GM21423 (cell line): ENCODE results near the gene TULP1.

Source experiments
- ATAC-seq: cut with Tn5 transposase; IDR thresholded peaks from one replicate; pipeline ENCODE4 v1.9.1; 2021; ENCODE audit warnings: mild to moderate bottlenecking, moderate library complexity; ENCODE audit not compliant: unreplicated experiment

TULP1 gene

GRCh38 chr6:35485402-35485877, 27.3 kb downstream of the TULP1 start:
- ATAC-seq = no peak

DNA sequence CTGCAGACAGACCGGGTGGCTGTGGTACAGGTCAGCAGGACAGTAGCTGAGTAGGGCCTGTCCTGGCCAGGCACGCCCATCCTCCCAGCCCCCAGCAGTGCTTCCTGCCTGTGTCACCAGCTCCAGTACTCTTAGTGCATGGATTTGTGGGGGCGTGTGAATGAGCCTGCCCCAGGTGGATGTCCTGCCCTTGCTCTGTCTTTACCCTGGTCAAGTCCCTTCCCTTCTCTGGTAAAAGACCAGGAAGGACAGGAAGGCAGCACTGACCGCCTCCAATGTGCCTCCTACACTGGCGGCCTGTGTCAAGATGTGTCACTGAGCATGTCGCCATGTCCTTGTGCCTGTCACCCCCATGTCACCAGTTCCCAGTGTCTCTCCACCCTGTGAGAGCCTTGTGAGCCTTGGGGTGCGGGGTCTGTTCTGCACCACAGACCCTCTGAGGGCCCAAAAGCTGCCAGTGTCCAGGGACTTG, 27.7 kb downstream of the TULP1 start:
- no peak for ATAC-seq

DNA sequence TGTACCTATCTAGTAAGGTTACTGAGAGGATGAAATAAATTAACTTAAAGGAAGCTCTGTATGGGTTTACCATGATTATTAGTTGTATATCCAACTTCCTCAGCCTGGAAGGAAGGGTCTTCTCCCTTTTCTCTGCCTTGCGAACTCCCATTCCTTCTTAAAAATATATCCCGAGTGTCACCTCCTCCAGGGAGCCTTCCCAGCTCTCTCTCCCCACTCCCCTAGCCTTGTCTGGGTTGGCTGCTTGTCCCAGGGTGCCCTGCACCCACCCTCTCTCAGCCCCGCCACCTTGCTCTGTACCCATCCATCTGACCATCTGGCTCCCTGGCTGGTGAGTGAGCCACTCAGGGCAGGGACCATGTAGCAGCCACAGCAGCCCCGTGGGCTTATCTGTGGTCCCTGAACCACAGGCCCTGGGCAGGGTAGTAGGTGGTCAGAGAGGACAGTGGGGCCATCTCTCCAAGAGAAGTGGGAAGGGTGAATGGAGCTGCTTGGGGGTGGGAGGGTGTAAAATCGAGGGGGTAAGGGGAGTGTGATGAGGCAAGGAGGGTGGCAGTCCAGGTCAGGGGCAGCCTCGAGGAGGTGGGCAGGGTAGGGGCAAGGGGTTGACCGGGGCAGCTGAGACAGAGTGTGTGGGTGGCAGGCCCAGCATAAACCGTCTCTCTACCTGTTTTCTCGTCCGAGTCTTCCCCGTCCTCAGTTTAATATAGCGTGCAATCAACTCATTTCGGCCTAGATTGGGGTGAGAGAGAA, 28.6 kb downstream of the TULP1 start:
- ATAC-seq = no peak

DNA sequence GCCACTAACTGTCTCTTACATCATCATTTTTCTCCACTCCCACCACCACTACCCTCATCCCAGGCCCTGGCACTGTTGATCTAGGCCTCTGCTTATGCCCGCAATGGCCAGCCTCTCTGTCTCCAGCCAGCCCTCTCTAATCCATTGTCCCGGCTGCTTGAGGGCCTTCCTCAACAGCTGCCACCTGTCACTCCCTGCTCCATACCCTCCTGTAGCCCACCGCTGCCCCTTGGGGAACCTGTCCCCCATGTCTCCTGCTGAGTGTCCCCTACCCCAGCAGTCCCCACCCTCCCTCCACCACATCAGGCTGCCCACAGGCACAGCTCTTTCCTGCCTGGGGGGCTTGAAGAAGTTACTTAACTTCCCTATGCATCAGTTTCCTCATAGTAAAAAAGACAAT, 29.2 kb downstream of the TULP1 start:
- ATAC-seq = no peak

DNA sequence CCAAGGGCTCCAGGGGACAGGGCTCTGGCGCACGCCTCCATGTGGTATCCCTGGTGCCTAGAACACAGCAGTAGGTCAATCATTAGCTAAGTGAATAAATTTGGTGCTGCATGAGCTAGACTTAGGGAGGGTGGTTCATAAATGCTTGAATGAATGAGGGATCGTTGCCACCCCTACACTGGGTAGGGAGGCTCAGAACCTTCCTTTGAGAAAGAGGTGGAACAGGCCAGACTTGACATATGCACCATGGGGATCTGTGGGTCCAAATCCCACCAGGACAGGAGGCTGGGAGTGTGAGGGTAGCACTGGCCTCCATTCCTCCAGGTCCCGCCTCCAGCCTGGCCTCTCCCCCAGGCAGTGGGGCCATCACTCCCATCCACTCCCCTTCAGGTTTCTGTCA, 29.6 kb downstream of the TULP1 start:
- ATAC-seq = no peak

- no peak for ATAC-seq
Observed at GRCh38 chr6:35481226-35481625, 31.5 kb downstream of the TULP1 start.

DNA sequence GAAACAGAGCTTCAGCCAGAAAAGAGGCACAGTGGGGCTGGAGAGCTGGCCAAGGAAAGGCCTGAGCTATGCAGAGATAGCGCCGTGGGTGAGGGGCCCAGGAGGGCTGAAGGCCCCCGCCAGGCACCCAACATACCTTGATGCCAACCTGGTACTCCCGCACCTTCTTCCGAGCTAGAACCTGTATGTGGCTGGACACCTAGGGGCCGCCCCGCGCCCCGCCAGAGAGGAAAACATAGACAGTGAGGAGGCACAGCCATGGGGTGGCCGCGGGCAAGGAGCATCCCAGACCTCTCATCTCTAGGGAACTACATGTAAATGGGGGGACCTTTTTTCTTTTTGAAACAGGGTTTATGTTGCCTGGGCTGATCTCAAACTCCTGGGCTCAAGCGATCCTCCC, 32.5 kb downstream of the TULP1 start:
- no peak for ATAC-seq

GRCh38 chr6:35478259-35478658, 34.4 kb downstream of the TULP1 start:
- ATAC-seq = no peak

DNA sequence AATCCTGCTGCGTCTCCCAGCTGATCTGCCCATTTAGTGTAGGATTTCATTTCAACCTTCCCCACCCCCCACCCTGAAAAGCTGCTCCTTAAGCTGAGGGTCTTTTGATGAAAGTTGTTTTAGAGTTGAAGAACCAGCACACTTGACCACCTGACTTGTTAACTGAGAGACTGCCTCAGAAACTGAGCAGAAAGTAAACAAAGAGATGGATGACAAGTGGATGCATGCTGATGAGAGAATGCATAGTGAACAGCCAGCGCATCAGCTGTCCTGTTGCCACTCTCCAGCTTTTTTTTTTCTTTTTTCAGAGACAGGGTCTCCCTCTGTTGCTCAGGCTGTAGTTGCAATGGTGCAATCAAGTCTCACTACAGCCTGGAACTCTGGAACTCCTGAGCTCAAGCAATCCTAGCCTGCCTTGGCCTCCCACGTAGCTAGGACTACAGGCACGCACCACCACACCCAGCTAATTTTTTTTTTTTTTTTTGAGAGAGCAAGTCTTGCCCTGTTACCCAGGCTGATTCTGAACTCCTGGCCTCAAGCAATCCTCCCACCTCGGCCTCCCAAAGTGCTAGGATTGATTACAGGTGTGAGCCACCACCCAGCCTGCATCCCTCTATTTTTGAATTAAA, 35.0 kb downstream of the TULP1 start:
- no peak for ATAC-seq

GRCh38 chr6:35477028-35477427, 35.7 kb downstream of the TULP1 start:
- no peak for ATAC-seq

- ATAC-seq = no peak
Observed at GRCh38 chr6:35476004-35476403, 36.7 kb downstream of the TULP1 start.

GRCh38 chr6:35475573-35475972, 37.1 kb downstream of the TULP1 start:
- ATAC-seq = no peak

DNA sequence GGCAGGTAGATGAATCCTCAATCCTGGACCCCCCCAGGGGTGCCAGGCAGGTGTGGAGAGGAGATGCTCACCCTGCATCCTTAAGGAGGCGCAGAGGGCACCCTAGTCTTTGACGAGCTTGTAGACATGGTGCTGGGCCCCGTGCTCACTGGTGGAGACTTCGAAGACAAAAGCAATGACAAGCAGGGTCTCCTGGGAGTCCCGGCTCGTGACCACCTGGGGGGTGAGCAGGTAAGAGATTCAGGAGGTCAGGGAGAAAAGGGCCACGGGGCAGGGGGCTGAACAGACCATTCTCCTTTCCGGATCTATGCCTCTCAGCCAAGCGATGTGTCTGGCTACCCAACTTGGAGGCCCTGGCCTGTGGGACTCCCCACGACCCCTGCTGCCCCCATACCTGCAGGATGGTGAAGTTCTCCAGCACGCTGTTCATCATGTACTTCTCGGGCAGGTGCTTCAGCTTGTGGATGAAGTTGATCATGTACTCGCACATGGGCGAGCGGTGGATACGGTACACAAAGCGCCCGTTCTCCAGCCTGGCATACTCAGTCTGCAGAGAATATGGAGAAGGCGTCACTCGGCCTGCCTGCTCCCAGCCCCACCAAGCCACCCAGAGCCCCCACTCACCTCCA, 37.6 kb downstream of the TULP1 start:
- ATAC-seq = no peak

- ATAC-seq = no peak
Observed at GRCh38 chr6:35474131-35474941, 38.4 kb downstream of the TULP1 start.

- ATAC-seq = no peak
Observed at GRCh38 chr6:35473850-35474130, 38.9 kb downstream of the TULP1 start.

DNA sequence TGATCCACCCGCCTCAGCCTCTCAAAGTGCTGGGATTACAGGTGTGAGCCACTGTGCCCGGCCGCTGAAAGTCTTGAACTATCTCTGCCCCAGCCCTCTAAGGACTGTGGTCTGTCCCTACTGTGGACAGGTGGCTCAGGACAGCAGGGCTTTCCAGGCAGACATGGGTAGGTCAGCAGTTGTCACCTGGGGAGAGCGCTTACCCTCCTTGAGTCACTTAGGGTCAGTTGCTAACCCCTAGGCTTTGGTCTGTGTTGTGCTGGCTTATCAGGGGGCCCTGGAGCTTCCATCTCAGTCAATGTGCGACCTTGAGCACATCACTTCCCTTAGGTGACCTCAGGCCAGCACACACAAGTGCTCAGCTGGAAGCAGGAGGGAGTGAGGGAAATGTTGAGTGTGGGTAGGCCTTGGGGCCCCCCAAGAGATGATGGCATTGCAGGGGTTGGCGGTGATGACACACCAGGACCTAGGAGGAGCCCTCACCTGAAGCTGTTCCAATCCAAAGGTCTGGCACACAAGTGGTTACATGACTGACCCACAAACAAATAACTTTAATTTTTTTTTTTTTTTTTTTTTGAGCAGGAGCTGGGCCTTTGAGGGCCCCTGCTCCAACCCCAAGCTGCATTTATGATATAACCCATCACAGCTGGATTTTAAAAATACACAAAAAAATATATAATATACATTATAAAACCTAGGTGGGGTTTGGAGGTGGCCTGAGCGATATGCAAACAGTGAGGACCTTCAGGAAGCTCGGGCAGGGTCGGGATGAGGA, 39.4 kb downstream of the TULP1 start:
- ATAC-seq = no peak

- ATAC-seq = no peak
Observed at GRCh38 chr6:35471836-35472345, 40.8 kb downstream of the TULP1 start.

DNA sequence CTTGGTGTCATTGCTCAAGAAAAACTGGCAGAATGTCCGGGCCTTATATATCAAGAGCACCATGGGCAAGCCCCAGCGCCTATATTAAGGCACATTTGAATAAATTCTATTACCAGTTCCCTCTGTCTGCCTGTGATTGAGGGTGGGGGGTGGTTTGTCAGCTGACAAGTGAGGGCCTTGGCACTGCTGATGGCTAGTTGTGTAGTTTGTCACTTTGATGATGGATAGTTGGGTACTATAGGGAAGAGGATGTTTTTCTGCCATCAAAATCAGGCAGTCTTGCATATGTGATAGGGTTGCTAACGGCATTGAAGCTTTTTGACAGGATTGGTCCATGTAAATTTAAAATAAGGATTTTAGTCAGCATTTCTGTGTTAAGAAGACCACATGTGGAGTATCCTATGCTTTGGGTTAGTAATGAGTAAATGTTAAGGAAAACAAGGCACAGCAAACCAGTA, 42.0 kb downstream of the TULP1 start:
- no peak for ATAC-seq

DNA sequence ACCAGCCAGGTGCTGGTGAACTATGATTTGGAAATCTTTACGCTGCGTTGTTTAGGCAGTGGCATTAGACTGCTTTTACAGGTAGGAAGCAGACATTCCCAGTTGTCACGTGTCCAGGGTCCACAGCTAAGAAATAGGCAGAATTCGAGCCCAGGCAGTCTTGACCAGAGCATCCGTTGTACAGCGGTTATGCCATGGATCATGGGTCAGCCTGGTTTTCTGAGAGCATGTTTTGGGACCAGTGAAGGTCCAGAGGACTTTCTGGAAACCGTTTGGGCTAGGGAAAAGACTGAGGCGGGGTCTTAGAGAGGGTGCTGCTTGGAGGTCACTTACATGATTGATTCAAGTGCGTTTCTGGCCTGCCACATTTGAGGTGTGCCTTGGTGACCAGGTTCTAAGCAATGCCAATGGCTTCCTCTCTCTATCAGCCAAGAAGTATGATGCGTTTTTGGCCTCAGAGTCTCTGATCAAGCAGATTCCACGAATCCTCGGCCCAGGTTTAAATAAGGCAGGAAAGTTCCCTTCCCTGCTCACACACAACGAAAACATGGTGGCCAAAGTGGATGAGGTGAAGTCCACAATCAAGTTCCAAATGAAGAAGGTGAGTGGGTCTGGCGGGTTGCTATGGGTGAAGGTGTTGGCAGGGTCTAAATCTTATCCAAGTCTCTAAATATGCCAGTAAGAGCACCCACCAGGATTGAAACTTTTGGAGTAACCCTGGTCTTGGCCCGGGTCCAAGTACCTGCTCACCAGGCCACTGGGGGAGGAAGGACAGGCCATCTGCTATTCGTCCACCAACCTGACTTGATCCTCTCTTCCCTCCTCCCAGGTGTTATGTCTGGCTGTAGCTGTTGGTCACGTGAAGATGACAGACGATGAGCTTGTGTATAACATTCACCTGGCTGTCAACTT, 42.7 kb downstream of the TULP1 start:
- no peak for ATAC-seq
